GM12864 (cell line): Measurements from ENCODE around the gene SEC16A.

ENCODE experiments used
- DNase-seq: peaks from one replicate; pipeline ENCODE4 v3.0.0-alpha.2; 2011; ENCODE audit warnings: low read depth
- H3K4me3 ChIP-seq: 2 replicates; pipeline ENCODE4 v1.5.1; 2011; ENCODE audit warnings: mild to moderate bottlenecking, low read depth, low read length, control low read depth
- TF ChIP-seq, protein P1 (sequence below): IDR thresholded peaks from 2 replicates; pipeline ENCODE4 v1.5.1; 2011; ENCODE audit warnings: low read depth, mild to moderate bottlenecking, moderate library complexity, low read length, control low read depth, inconsistent platforms; ENCODE audit errors: missing control alignments

Gene SEC16A

DNA sequence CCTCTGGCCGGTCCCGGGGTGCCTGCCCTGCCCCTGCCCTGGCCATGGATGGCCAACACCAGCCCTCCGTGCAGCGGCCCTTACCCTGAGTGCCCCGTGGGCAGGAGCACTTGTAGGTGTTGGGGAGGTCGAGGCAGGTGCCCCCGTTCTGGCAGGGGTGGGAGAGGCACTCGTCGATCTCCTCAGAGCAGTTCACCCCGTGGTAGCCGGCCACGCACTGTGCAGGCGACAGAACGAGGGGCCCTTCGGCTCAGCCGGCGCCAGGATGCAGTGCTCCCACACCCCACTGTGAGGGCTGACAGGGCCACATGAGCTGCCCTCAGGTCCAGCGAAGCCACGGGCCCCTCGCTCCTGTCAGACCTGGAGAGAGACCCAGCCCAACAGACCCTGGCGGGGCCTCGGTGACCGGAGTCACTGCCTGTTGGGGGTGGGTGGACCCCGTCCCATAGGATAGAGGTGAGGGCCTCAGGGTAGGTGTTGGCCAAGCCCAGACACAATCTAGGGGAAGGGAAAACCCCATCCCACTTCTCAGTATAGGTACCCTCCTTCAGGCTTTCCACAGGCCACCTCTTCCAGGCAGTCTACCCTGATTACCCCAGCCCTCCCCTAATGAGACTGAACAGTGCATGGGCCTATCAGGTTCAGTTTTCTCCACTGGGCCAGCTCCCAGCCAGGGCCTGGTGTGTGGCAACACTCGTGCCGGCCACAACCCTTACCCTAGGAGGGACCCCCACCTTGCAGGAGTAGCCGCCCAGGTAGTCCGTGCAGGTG lies 24.6 kb upstream of the SEC16A start:
- no peak for DNase-seq
- H3K4me3 ChIP-seq = no peak overlapping the region
- TF ChIP-seq, protein P1, sequence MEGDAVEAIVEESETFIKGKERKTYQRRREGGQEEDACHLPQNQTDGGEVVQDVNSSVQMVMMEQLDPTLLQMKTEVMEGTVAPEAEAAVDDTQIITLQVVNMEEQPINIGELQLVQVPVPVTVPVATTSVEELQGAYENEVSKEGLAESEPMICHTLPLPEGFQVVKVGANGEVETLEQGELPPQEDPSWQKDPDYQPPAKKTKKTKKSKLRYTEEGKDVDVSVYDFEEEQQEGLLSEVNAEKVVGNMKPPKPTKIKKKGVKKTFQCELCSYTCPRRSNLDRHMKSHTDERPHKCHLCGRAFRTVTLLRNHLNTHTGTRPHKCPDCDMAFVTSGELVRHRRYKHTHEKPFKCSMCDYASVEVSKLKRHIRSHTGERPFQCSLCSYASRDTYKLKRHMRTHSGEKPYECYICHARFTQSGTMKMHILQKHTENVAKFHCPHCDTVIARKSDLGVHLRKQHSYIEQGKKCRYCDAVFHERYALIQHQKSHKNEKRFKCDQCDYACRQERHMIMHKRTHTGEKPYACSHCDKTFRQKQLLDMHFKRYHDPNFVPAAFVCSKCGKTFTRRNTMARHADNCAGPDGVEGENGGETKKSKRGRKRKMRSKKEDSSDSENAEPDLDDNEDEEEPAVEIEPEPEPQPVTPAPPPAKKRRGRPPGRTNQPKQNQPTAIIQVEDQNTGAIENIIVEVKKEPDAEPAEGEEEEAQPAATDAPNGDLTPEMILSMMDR = no peak

DNA sequence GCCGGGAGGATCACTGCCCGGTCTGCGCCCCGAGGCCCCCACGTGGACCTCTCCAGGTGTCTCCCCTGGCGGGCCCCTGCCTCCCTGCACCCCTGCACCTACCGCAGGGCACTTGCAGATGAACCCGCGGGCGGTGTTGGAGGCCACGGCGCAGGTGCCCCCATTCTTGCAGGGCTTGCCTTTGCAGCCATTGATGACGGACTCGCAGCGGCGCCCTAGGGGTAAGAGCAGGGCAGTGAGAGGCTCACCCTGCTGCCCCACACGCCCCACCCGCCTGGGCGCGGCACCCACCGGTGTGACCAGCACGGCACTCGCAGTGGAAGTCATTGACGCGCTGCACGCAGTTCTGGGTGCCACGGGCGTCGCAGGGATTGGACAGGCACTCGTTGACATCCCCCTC lies 23.6 kb upstream of the SEC16A start:
- TF ChIP-seq, protein P1 = no peak
- H3K4me3 ChIP-seq = no peak overlapping the region
- no peak for DNase-seq

DNA sequence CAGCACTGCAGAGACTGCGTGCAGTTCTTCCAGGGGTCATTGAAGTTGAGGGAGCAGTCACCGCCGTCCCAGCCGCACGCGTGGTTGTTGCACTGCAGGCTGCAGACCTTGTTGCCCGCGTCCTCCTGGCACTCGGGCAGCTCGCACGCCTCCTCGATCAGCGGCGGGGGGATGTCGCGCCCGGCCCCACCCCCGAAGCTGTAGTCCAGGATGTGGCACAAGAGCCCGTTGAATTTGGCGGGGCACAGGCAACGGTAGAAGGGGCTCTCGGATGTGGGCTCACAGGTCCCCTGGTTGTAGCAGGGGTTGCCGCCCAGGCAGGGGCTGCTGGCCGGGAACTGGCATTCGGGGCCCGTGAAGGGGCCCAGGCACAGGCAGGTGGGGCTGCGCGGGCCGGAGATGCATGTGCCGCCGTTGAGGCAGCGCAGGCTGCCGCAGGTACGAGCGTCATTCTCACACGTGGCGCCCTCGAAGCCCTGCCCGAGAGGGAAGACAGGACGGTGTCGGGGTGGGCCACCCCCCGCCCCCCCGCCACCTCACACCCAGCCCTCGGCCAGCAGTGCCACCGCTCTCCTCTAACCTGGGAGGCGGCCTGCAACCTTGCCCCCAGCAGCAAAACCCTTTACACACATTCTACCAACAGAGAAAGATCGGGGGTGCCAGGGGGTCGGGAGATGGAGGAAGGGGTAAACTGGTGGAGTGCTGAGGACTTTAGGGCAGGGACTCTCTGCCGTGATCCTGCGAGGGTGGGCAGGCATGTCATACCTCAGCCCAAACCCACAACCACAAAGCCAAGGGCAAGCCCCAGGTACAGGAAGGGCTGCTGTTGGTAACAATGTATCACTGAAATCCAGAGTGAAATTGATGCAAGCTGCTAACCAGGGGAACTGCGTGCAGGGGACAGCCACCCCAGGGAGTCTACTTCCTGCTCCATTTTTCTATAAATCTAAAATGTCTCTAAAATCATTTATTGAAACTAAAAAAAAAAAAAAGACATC lies 22.9 kb upstream of the SEC16A start:
- no peak overlapping the region for H3K4me3 ChIP-seq
- TF ChIP-seq, protein P1 = no peak
- no peak for DNase-seq

DNA sequence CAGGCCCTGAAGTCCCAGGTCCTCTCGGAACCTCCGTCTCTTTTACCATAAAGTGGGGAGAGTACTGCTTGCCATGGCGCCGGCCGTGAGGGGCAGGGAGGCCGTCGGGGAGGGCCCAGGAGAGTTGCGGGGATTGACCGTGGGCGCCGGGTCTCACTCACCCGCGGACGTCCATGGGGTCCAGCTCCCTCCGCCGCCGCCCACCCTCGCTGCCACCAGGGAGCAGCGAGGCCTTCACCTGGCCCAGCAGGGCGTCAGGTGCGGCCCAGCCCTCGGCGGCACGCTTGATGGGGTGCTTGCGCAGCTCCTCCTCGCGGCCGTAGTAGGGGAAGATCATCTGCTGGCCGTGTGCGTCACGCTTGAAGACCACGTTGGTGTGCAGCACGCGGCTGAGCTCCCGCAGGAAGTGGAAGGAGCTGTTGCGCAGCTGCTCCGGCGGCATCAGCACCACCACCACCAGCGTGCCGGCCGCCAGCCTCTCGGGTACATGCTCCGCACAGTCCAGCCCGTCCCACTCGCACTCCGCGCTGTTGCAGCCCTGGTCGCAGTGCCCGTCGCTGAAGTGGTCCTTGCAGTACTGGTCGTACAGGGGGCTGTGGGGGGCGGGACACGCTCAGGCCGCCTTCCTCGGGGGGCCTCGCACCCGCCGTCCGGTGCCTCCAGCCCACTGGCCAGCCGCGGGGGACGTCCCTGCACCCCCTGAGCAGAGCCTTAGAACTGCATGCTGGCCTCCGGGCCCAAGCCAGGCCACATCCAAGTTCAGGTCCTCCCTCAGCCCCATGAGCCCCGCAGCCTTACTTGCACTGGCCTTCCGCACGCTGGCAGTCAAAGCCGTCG lies 21.9 kb upstream of the SEC16A start:
- TF ChIP-seq, protein P1 = no peak
- no peak overlapping the region for H3K4me3 ChIP-seq
- DNase-seq = no peak

DNA sequence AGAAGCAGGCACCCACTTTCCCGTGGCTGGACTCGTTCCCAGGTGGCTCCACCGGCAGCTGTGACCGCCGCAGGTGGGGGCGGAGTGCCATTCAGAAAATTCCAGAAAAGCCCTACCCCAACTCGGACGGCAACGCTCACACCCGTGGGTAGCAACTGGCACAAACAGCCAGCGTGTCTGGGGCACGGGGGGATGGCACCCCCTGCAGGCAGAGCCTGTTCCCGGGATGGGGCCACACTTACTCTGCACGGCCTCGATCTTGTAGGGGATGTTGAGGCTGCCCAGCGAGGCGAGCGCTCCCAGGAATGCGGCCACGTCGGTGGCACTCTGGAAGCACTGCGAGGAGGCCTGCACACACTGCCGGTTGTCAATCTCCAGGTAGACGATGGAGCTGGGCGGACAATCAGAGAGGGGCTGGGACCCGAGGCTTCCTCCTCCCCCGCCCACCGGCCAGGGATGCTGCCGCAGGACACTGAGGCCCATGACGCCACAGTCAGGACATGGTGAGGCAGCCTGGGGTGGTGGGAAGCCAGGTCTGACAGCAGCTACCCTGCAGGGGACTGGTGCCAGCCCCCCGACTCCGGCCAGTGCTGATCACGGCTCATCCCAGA lies 20.2 kb upstream of the SEC16A start:
- no peak for DNase-seq
- TF ChIP-seq, protein P1 = no peak
- no peak overlapping the region for H3K4me3 ChIP-seq

DNA sequence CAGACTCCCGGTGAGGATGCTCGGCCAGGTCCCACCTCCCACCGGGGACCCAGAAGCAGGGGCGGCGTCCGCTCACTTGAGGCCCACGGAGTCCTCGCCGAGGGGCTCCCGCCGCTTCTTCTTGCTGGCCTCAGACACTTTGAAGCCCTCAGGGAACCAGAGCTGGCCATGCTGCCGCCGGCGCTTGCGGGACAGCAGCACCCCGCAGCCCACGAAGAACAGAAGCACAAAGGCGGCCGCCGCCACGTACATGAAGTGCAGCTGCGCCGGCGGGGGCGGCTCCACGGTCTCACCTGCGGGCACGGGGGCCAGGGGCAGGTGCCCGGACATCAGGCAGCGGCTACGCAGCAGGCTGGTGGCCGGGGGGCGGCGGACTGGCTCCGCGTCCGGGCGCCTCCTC lies 19.4 kb upstream of the SEC16A start:
- TF ChIP-seq, protein P1 = no peak
- no peak overlapping the region for H3K4me3 ChIP-seq
- no peak for DNase-seq
